CD4-positive, alpha-beta T cell treated with Interleukin-6 at 100 ng/mL for 8 hours (primary cell): ENCODE results near the gene TANGO6.
"Not testable (repeated sequence)": the region's sequence is repeated elsewhere in the genome, so short reads cannot be mapped to it uniquely, and the experiment has no call there.

Experiments used
- DNase-seq: peaks from one replicate; pipeline ENCODE4 v3.0.0-alpha.2; 2020; ENCODE audit warnings: mixed read lengths, low spot score

TANGO6 gene

DNA sequence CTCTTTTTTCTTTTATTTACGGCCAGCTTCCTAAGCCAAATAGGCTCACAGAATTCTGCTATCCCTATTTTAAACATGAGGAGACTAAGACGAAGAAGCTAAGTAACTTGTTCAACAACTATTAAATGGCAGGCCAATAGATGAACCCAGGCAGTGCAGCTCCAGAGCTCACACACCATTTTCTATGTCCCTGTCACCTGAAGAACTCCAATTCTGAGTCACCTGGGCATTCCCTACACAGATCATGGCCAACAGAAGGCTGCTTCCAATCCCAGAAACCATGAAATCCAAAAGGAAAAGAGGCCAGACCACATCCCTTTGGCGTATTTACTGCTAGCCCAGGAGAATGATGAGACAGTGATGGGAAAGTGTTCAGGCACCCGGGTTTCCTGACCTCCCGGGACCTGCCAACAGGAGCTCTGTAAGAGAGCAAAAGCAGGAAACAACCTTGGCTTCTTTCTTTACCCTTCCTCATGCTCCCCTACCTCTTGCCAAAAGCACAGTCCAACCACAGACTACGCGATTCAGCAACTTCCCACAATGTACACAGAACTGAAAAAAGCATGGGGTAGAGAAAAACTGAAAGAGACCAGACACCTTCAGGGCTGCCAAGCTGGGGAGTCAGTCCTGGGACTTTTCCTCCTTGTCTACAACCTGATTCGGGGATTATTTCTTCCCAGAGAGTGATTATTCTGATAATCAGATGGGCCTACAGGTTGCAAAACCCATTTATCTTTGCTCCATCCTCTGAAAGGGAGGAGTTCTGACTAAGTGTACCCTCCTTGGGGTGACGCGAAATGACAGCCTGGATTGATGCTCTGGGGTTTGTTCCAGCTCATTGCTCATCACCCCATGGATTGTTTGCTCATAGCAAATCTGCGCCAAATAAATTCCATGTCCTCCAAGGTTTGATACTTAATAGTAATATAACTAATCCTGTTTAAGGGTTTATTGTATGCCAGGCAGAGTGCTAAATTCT is 214.4 kb downstream of the TANGO6 start:
- no peak for DNase-seq

DNA sequence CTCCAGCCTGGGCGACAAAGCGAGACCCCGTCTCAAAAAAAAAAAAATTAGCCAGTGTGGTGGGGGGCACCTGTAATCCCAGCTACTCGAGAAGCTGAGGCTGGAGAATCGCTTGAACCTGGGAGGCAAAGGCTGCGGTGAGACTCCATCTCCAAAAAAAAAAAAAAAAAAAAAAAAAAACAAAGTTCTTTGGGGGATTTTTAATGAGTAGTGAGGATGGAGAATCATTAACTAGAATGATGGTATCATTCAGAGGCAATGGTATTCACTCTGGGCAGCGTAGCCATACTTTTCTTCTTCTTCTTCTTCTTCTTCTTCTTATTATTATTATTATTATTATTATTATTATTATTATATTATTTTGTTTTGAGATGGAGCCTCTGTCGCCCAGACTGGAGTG is 220.2 kb downstream of the TANGO6 start:
- DNase-seq, result not testable (repeated sequence)

DNA sequence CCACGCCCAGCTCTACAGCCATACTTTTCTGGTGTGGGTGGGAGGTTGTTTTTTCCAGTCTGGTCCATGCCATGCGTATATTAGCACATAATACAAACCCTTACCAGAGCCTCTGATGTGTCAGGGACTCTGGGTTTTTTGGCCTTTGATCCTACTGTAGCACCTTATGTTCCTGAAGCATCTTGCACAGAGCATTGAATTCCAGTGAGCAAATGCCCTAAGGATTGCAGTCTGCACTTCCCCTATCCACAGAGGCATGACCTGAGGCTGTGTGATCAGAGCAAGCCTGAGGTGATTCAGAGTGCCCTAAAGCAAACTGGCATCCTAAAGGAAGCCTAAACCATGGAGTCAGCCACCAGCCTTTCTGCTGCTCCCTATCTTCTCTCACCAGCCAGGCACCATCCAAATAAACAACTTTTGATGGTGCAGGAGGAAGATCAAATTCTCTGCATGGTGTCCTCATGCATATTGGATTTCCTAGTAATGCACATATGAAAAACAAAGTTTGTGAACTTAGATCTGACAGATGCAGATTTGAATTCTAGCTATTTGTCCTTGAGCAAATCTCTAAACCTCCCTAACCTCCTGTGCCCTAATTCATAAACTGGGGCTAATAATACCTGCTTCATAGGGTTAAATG is 220.9 kb downstream of the TANGO6 start:
- DNase-seq, result no peak

GRCh38 chr16:69064764-69065313 is 221.5 kb downstream of the TANGO6 start:
- no peak for DNase-seq

GRCh38 chr16:69069504-69069903 is 226.2 kb downstream of the TANGO6 start:
- DNase-seq, result no peak

GRCh38 chr16:69071036-69071435 is 227.7 kb downstream of the TANGO6 start:
- no peak for DNase-seq

DNA sequence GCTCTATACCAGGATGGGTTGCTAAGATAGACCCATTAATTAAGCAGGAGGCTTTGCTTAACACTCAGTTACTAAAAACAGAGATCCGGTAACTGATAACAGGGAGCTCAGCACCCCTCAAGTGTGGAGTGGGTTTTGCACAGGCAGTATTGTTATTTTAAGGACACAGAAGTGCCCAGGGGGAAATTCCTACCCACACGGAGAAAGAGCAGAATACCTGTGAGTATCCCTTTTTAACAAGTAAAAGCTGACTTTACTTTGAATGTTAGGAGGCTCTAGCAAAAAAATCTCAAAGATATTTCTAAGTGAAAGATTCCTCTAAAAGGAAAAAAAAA is 229.3 kb downstream of the TANGO6 start:
- DNase-seq, result no peak

GRCh38 chr16:69073181-69073702 is 229.9 kb downstream of the TANGO6 start:
- DNase-seq, result no peak

- DNase-seq, result no peak
Observed at GRCh38 chr16:69077251-69077650, 233.9 kb downstream of the TANGO6 start.

GRCh38 chr16:69078073-69078472 is 234.7 kb downstream of the TANGO6 start:
- DNase-seq, result no peak

GRCh38 chr16:69079697-69080096 is 236.4 kb downstream of the TANGO6 start:
- DNase-seq, result no peak

DNA sequence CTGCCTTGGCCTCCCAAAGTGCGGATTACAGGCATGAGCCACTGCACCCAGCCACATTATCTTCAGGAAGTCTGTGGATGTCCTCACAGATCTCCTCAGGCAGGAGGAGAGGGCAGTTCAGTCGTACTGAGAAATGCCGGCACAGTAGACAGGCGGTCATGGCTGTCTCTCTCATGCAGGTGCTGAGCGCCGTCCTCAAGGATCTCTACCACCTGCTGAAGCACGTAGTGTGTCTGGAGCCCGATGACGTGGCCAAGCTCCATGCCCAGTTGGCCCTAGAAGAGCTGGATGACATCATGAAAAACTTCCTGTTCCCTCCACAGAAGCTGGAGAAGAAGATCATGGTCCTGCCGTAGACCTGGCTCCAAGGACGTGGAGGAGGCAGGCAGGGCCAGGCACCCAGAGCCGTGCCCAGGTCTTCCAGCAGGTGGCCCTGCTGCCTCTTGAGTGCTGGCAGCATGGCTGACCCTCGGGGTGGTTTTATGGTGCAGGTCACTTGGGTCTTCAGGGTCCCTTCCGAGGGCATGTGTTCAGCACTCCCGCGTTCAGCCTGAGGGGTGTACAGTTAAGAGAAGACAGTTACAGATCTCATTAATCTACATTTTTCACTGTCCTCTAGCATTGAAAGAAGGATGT is 240.1 kb downstream of the TANGO6 start:
- no peak for DNase-seq

DNA sequence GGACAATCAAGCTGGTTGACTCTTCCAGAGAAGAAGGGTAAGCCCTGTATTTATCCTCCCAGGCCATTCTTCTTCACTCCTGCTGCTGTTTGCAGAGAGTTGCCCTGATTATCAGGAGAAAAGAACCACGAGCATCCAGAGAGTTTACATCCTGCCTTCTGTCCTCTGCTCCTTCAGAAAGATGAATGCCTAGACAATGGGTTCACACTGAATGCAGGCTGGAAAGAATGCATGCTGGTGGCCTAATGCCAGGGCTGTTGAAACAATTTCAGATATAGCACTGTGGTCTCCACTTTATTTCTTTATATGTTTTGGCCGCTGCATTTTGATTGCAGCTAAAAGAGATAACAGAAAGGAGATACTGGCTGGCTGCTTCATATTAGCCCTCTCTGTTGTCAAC is 241.0 kb downstream of the TANGO6 start:
- DNase-seq, result no peak

DNA sequence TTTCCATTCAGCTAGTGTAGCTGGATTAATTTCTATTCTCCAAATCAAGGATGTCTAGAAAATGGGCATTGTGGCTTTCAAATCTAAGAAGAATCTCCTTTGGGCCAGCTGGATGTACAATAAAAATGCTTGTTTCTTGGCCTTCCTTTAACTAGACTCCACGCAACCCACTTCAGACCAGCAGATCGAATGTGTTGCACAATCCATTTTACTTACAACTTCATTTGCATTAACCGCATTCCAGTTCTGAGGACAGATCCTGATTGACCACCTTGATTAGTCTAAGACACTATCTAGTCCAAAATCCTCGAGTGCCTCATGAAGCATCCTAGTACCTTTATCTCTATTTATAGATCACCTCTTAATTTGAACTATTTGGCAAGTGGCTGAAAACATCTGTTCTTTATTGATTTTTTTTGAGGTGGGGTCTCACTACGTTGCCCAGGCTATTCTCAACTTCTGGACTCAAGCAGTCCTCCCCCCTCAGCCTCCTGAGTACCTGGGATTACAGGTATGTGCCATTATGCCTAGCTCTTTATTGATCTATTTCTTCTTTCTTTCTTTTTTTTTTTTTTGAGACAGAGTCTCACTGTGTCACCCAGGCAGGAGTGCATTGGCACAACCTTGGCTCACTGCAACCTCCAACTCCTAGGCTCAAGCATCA is 241.8 kb downstream of the TANGO6 start:
- no peak for DNase-seq

DNA sequence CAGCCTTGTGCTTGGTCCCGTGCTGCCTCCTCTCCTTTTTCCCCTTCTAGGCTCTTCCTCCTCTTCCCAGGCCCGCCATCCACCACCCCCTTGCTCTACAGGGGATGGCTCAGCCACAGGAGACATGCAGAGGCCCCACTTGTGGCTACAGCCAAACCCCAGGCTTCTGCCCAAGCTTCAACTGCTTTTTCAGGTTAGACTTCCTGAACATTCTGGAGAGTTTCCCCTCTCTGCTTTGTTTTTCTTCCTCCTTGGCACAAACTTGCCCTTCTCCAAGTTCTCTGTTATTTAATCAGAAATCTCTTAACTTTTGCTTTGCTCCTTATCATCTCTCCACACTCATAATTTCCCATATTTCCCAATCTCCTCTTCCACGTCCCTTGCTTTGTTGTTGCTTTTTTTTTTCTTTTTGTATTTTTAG is 243.8 kb downstream of the TANGO6 start:
- DNase-seq, result no peak

- no peak for DNase-seq
Observed at GRCh38 chr16:69088684-69089083, 245.4 kb downstream of the TANGO6 start.

GRCh38 chr16:69089091-69089910 is 246.0 kb downstream of the TANGO6 start:
- DNase-seq, result no peak

DNA sequence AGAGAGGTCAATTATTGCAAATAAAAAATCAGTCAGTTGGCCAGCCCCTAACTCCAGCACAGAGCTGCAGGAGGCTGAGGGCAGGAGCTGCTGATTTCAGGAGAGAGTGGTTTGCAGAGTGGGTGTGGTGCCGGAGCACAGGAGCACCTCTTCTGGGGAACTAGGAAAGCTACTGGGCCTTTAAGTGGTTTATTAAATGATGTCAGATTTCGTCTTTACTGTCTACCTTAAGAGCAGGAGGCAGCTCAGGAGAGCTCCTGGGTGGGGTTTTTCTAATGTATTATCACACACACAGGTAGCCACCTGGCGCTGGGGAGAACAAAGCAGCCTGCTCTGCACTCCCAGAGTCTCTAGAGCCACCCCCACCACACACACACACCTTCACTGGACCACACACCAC is 250.6 kb downstream of the TANGO6 start:
- DNase-seq, result no peak

GRCh38 chr16:69094501-69094900 is 251.2 kb downstream of the TANGO6 start:
- DNase-seq, result no peak

DNA sequence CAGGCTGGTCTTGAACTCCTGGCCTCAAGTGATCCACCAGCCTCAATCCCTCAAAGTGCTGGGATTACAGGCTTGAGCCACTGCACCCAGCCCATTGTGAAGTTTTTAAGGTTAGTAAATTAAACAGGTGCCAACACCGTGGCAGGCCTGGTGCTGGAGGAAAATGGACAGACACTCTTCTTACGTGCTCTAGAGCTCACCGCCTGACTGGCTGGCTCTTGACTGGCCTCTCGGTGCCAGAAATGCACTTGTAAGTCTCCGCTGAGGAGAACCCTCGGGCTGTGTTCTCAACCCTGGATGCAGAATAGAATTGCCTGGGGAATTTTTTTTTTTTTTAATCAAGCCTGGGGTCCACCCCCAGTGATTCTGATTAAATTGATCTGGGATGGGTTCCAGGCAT is 251.9 kb downstream of the TANGO6 start:
- DNase-seq, result no peak
